HepG2 (cell line): ENCODE measurements around the gene NLRC5.

Experiments
- BHLHE40 ChIP-seq: IDR thresholded peaks from 2 replicates; pipeline ENCODE4 v1.6.1; 2011; ENCODE audit warnings: low read length, improper control_type of control experiment
- CHCHD3 ChIP-seq: sonication (generic); formaldehyde crosslinking; IDR thresholded peaks from 2 replicates; pipeline ENCODE4 v1.8.0; 2022; ENCODE audit warnings: mild to moderate bottlenecking, missing genetic modification reagents, moderate library complexity
- EP300 ChIP-seq, 3 experiments: sonication (generic) in 1 of 3; formaldehyde crosslinking in 1 of 3; IDR thresholded peaks; 2 replicates each; pipeline versions ENCODE4 v1.5.1 to v1.6.1; 2011 to 2020; ENCODE audit warnings: low read depth in 2 of 3, low read length in 2 of 3, borderline replicate concordance in 1 of 3, improper control_type of control experiment in 1 of 3, mild to moderate bottlenecking in 1 of 3, missing genetic modification reagents in 1 of 3, moderate library complexity in 1 of 3
- KDM5A ChIP-seq: fragments of 200-600 bp; sonication (generic); IDR thresholded peaks from 2 replicates; pipeline ENCODE4 v1.7.0; 2018; ENCODE audit warnings: antibody characterized with exemption, mild to moderate bottlenecking, low read length, borderline replicate concordance
- MAX ChIP-seq: IDR thresholded peaks from 2 replicates; pipeline ENCODE4 v1.6.1; 2012; ENCODE audit warnings: inconsistent platforms
- NFE2 ChIP-seq: sonication (generic); formaldehyde crosslinking; IDR thresholded peaks from 2 replicates; pipeline ENCODE4 v1.4.0; 2020; ENCODE audit warnings: missing genetic modification reagents
- POLR2A ChIP-seq, 2 experiments: IDR thresholded peaks; 2 replicates each; pipeline ENCODE4 v1.6.1; 2011; ENCODE audit warnings: low read depth in 2 of 2, low read length in 2 of 2, mild to moderate bottlenecking in 1 of 2, moderate library complexity in 1 of 2; ENCODE audit not compliant: insufficient read depth in 1 of 2
- POLR2AphosphoS5 ChIP-seq: IDR thresholded peaks from 2 replicates; pipeline ENCODE4 v1.6.1; 2012; ENCODE audit warnings: low read depth, low read length
- RFX5 ChIP-seq: IDR thresholded peaks from 2 replicates; pipeline ENCODE4 v1.6.1; 2011; ENCODE audit warnings: low read depth, low read length, improper control_type of control experiment
- SCMH1 ChIP-seq: sonication (generic); formaldehyde crosslinking; IDR thresholded peaks from 2 replicates; pipeline ENCODE4 v1.9.0; 2021; ENCODE audit warnings: missing genetic modification reagents, mild to moderate bottlenecking, borderline replicate concordance
- SMAD9 ChIP-seq: sonication (generic); formaldehyde crosslinking; IDR thresholded peaks from 2 replicates; pipeline ENCODE4 v1.5.1; 2020; ENCODE audit warnings: mild to moderate bottlenecking, missing genetic modification reagents
- ZNF644 ChIP-seq: IDR thresholded peaks from 2 replicates; pipeline ENCODE4 v1.6.1; 2016; ENCODE audit warnings: low read depth
- TF ChIP-seq, protein P1 (sequence below): sonication (generic); formaldehyde crosslinking; IDR thresholded peaks from 2 replicates; pipeline ENCODE4 v1.5.0; 2020; ENCODE audit warnings: mild to moderate bottlenecking, missing genetic modification reagents, moderate library complexity
- TF ChIP-seq, protein P2 (sequence below): sonication (generic); formaldehyde crosslinking; IDR thresholded peaks from 2 replicates; pipeline ENCODE4 v1.5.1; 2020; ENCODE audit warnings: mild to moderate bottlenecking, moderate library complexity, missing genetic modification reagents

GRCh38 chr16:56998861-56999260 is 9.5 kb downstream of the NLRC5 start:
- TF ChIP-seq, protein P1, sequence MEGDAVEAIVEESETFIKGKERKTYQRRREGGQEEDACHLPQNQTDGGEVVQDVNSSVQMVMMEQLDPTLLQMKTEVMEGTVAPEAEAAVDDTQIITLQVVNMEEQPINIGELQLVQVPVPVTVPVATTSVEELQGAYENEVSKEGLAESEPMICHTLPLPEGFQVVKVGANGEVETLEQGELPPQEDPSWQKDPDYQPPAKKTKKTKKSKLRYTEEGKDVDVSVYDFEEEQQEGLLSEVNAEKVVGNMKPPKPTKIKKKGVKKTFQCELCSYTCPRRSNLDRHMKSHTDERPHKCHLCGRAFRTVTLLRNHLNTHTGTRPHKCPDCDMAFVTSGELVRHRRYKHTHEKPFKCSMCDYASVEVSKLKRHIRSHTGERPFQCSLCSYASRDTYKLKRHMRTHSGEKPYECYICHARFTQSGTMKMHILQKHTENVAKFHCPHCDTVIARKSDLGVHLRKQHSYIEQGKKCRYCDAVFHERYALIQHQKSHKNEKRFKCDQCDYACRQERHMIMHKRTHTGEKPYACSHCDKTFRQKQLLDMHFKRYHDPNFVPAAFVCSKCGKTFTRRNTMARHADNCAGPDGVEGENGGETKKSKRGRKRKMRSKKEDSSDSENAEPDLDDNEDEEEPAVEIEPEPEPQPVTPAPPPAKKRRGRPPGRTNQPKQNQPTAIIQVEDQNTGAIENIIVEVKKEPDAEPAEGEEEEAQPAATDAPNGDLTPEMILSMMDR (CRISPR knock-in tag) = no peak
- TF ChIP-seq POLR2A (IDR thresholded peaks at IDR 0.05; ENCODE audit: insufficient read depth in 1 of 2, low read depth in 2 of 2, low read length in 2 of 2) (no peak), BHLHE40 (no peak), MAX (no peak), SMAD9 (CRISPR knock-in tag) (no peak), ZNF644 (CRISPR knock-in tag) (no peak), POLR2AphosphoS5 (no peak), EP300 (IDR thresholded peaks at IDR 0.05; ENCODE audit: low read depth in 2 of 2, low read length in 2 of 2) (no peak), EP300 (CRISPR knock-in tag; IDR thresholded peaks at IDR 0.05; ENCODE audit: borderline replicate concordance) (no peak), KDM5A (no peak), CHCHD3 (CRISPR knock-in tag) (no peak), RFX5 (no peak), NFE2 (CRISPR knock-in tag) (no peak), SCMH1 (CRISPR knock-in tag) (no peak)
- TF ChIP-seq, protein P2, sequence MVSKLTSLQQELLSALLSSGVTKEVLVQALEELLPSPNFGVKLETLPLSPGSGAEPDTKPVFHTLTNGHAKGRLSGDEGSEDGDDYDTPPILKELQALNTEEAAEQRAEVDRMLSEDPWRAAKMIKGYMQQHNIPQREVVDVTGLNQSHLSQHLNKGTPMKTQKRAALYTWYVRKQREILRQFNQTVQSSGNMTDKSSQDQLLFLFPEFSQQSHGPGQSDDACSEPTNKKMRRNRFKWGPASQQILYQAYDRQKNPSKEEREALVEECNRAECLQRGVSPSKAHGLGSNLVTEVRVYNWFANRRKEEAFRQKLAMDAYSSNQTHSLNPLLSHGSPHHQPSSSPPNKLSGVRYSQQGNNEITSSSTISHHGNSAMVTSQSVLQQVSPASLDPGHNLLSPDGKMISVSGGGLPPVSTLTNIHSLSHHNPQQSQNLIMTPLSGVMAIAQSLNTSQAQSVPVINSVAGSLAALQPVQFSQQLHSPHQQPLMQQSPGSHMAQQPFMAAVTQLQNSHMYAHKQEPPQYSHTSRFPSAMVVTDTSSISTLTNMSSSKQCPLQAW (CRISPR knock-in tag) = no peak
